ENCODE measurements around the gene CDKL4. TPM values are rescaled to one million over a fixed set of nuclear protein-coding genes. Genes with fewer than 3 reads are reported as not detected.

Gene CDKL4
- total RNA-seq, 1 donor from 2014 or later: 0.66 TPM

- no peak for TF ChIP-seq CTCF (IDR thresholded peaks at IDR 0.05; ENCODE audit: borderline replicate concordance)
- Histone ChIP-seq H3K27me3 (ENCODE audit: low read depth) (no peaks in the 10 kb centered on the region), H3K4me1 (no peaks in the 10 kb centered on the region), H3K36me3 (no peaks in the 10 kb centered on the region), H3K4me3 (no peak overlapping the region), H3K27ac (replicated peaks) (no peak overlapping the region), H3K9me3 (replicated peaks) (no peaks in the 10 kb centered on the region)
- no peak for DNase-seq
- intact Hi-C loops (cut with micrococcal nuclease): loop anchor here (10.0 kb wide), 1 partner anchor 107 kb away; no protein-coding TSS in a partner anchor
Observed at GRCh38 chr2:39221459-39221858, 22.3 kb downstream of the CDKL4 start.

- Histone ChIP-seq H3K4me1 (no peaks in the 10 kb centered on the region), H3K27ac (replicated peaks) (no peak overlapping the region), H3K27me3 (ENCODE audit: low read depth) (no peaks in the 10 kb centered on the region), H3K4me3 (no peak overlapping the region), H3K36me3 (no peaks in the 10 kb centered on the region), H3K9me3 (replicated peaks) (no peaks in the 10 kb centered on the region)
- TF ChIP-seq CTCF (IDR thresholded peaks at IDR 0.05; ENCODE audit: borderline replicate concordance): no peak
- intact Hi-C loops (cut with micrococcal nuclease): loop anchor here (10.0 kb wide), 1 partner anchor 105 kb away; no protein-coding TSS in a partner anchor
- no peak for DNase-seq
Observed at GRCh38 chr2:39220136-39220535, 23.6 kb downstream of the CDKL4 start.

- Histone ChIP-seq H3K4me1 (no peaks in the 10 kb centered on the region), H3K9me3 (replicated peaks) (no peaks in the 10 kb centered on the region), H3K36me3 (no peaks in the 10 kb centered on the region), H3K27me3 (ENCODE audit: low read depth) (no peaks in the 10 kb centered on the region), H3K27ac (replicated peaks) (no peak overlapping the region), H3K4me3 (no peak overlapping the region)
- TF ChIP-seq CTCF (IDR thresholded peaks at IDR 0.05; ENCODE audit: borderline replicate concordance): no peak
- no peak for DNase-seq
- intact Hi-C loops (cut with micrococcal nuclease): no loop called here
Observed at GRCh38 chr2:39218391-39218790, 25.4 kb downstream of the CDKL4 start.

- intact Hi-C loops (cut with micrococcal nuclease): no loop called here
- H3K4me1 ChIP-seq: no peaks in the 10 kb centered on the region
- no peak for TF ChIP-seq CTCF (IDR thresholded peaks at IDR 0.05; ENCODE audit: borderline replicate concordance)
Observed at GRCh38 chr2:39217192-39217550, 26.6 kb downstream of the CDKL4 start.

GRCh38 chr2:39216346-39217191 is 27.2 kb downstream of the CDKL4 start:
- no peaks in the 10 kb centered on the region for H3K4me1 ChIP-seq
- H3K36me3 ChIP-seq: no peaks in the 10 kb centered on the region
- no peaks in the 10 kb centered on the region for H3K27me3 ChIP-seq (ENCODE audit: low read depth)
- intact Hi-C loops (cut with micrococcal nuclease): no loop called here
- no peak for TF ChIP-seq CTCF (IDR thresholded peaks at IDR 0.05; ENCODE audit: borderline replicate concordance)
- no peak overlapping the region for H3K4me3 ChIP-seq
- no peaks in the 10 kb centered on the region for H3K9me3 ChIP-seq (replicated peaks)
- no peak overlapping the region for H3K27ac ChIP-seq (replicated peaks)
- no peak for DNase-seq

More at GRCh38 chr2:39217192-39217550, 26.6 kb downstream of the CDKL4 start:
- no peak overlapping the region for H3K27ac ChIP-seq (replicated peaks)
- H3K27me3 ChIP-seq (ENCODE audit: low read depth): no peaks in the 10 kb centered on the region
- H3K4me3 ChIP-seq: no peak overlapping the region
- no peaks in the 10 kb centered on the region for H3K36me3 ChIP-seq
- H3K9me3 ChIP-seq (replicated peaks): no peaks in the 10 kb centered on the region
- no peak for DNase-seq
